ENCODE measurements around the gene CTTNBP2.
"Not testable (repeated sequence)": the region's sequence is repeated elsewhere in the genome, so short reads cannot be mapped to it uniquely, and the experiment has no call there.

The CTTNBP2 gene

GRCh38 chr7:117731455-117731854 is 141.8 kb downstream of the CTTNBP2 start:
- DNase-seq (ENCODE audit: low spot score), result no peak

DNA sequence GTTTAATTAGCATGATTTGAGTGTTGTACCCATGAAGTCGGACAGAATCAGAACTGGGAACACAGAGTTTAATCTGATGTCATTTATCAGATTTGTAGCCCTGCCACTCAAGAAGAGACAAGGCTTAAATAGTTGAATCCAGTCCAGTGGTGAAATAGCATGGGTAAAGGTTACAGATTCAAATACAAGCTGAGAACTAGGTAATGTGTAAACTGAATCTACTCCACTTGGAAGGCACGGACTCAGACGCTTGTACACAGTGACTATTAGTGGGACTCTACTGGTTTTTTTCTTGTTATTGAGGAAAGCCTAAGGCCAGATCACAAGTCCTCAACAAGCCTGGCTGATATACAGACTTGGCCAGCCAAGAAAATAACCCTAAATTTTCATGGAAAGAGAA is 142.9 kb downstream of the CTTNBP2 start:
- no peak for DNase-seq (ENCODE audit: low spot score)

- DNase-seq (ENCODE audit: low spot score), result no peak
These were observed 144.2 kb downstream of the CTTNBP2 start for GRCh38 chr7:117728890-117729624.

GRCh38 chr7:117724898-117725297 is 148.3 kb downstream of the CTTNBP2 start:
- no peak for DNase-seq (ENCODE audit: low spot score)

DNA sequence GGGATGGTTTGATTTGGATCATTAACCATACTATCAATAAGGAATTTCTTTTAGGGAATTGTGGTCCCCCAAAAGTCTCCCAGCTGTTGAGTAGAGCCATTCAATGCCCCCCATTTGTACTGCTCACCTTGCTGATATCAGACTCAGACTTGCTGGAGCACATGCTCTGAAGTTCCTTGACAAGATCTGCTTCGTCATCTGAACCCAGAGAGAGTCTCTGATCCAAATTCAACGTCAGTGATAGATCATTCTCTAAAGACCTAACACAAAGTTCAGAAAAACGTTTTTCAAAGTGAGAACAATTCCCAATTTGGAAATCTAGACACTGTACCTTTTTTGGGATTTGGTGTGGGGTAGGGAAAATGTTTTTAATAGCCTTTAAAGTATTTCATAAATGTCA is 153.9 kb downstream of the CTTNBP2 start:
- DNase-seq (ENCODE audit: low spot score), result no peak

- DNase-seq (ENCODE audit: low spot score), result no peak
These were observed 155.0 kb downstream of the CTTNBP2 start for GRCh38 chr7:117718116-117718835.

DNA sequence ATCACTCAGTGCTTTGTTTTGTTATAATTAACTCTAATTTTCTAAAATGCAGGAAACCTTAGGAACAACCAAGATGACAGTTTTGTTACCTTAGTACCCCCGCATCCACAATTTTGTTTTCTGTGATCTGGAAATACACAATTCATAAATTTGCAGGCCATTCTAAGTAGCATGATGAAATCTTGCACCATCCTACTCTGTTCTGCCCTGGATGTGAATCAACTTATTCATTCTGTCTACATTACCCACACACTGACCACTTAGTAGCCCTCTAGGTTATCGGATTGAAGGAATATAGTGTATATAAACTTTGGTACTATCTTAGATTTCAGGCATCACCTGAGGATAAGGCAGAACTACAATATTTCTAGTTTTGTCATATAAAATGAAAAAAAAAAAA is 155.9 kb downstream of the CTTNBP2 start:
- no peak for DNase-seq (ENCODE audit: low spot score)

DNA sequence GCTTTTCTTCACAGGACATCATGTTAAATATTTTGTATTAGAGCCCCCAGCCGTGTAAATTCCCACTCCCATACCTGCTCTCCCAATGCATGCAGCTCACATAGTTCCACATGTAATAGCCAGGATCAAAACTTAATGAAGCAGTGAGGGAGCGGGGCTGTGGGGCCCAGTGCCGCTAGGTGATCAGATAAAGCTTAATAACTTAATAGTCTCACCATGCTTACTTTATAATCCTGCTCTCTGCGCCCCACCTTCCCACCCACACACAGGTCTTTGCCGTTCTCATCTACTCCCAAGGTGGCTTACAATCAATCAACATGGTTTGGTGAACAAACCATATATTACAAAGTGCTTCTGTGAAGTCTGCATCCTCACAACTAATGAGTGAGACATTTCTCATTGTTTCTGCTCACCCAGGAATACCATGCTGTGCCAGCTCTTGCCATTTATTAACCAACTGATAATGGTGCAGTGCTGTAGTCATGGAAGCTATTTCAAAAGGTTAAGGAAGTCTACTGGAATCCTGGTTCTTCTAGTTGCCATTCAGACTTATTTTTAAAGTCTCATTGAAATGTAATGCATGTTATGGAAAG is 156.4 kb downstream of the CTTNBP2 start:
- no peak for DNase-seq (ENCODE audit: low spot score)

DNA sequence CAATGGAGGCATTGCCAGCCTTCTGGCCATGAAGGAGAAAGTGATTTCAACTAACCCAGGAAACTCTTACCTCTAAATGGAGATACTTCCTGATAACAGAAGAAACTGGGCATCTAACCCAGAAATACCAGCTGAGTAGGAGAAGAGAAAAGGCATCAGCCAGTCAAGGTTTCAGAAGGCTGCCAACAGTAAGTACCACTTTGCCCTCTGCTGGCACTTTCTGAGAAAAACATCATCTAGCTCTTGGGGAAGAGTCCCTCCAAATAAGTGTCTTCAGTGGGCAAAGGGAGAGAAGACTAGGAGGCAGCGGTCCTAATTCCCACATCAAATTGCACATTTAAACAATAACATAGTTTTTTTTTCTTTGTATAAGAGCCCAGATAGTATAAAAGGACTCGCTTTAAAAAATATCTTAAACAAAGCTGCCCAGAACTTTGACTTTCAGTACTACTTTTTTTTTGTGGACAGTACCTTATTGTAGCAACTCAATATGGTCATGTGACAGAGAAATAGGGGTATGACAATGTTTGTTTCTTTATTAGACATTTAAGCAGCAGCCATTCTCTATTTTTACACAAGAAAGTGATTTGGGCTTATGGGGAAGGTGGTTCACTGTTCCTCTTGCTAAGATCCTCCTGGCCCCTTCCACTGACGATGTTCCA is 157.3 kb downstream of the CTTNBP2 start:
- peak; percentile 5 for DNase-seq (ENCODE audit: low spot score)

DNA sequence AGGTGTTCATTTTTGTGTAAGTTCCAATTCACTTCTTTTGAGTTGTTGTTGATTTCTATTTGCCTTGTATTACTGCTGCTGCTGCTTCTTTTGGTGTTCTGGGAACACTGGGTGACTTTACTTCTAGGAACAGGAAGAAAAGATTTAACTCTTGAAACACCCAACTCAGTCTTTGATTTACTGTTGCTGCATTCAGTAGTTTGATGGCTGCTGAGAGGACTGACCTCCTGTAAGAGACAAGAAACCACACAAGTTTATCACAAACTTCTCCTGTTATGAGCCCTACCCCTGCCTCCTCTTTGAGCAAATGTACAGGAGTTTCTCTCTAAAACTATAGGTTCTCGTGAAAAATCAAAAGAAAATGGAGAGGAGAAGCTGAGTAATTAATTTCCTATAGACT is 161.7 kb downstream of the CTTNBP2 start:
- no peak for DNase-seq (ENCODE audit: low spot score)

DNA sequence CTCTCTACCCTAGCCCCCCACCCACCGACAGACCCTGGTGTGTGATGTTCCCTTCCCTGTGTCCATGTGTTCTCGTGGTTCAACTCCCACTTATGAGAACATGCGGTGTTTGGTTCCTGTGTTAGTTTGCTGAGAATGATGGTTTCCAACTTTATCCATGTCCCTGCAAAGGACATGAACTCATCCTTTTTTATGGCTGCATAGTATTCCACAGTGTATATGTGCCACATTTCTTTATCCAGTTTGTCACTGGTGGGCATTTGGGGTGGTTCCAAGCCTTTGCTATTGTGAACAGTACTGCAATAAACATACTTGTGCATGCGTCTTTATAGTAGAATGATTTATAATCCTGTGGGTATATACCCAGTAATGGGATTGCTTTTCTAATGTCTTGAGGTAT is 165.1 kb downstream of the CTTNBP2 start:
- not testable (repeated sequence) for DNase-seq (ENCODE audit: low spot score)

GRCh38 chr7:117707080-117707479 is 166.2 kb downstream of the CTTNBP2 start:
- DNase-seq (ENCODE audit: low spot score), result no peak

DNA sequence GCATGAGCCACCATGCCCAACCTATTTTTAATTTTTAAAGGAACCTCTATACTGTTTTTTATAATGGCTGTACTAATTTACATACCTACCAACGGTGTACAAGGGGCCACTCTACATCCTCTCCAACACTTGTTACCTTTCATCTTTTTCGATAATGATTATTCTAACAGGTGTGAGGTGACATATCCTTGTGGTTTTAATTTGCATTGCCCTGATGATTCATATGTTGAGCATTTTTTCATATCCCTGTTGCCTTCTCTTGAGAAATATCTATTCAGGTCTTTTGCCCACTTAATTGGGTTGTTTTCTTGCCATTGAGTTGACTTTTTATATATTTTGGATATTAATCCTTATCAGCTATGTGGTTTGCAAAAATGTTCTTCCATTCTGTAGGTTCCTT is 167.0 kb downstream of the CTTNBP2 start:
- no peak for DNase-seq (ENCODE audit: low spot score)

- DNase-seq (ENCODE audit: low spot score), result no peak
These were observed 167.6 kb downstream of the CTTNBP2 start for GRCh38 chr7:117705630-117706029.

- DNase-seq (ENCODE audit: low spot score), result no peak
These were observed 169.2 kb downstream of the CTTNBP2 start for GRCh38 chr7:117704063-117704462.

DNA sequence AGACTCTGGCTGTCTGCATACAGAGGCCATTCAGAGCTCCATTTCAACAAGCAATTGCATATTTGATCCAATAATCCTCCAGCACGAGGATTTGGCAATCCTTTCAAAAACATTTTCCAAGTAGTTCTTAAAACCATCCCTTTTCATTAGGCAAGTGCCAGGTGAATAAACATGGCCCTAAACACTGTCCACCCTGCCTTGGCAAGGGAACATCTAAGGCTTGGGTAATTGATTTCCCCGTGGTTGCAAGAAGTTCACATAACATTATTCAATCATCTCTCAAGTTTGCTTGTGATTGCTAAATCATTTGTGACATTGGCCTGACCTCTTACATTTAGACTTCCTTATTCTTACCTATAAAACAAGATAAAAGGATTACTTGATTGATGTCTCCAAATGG is 175.2 kb downstream of the CTTNBP2 start:
- DNase-seq (ENCODE audit: low spot score), result no peak

GRCh38 chr7:117692338-117692737 is 180.9 kb downstream of the CTTNBP2 start:
- DNase-seq (ENCODE audit: low spot score), result no peak

- no peak for DNase-seq (ENCODE audit: low spot score)
These were observed 183.1 kb downstream of the CTTNBP2 start for GRCh38 chr7:117690147-117690546.

- DNase-seq (ENCODE audit: low spot score), result no peak
These were observed 183.8 kb downstream of the CTTNBP2 start for GRCh38 chr7:117689406-117689805.

DNA sequence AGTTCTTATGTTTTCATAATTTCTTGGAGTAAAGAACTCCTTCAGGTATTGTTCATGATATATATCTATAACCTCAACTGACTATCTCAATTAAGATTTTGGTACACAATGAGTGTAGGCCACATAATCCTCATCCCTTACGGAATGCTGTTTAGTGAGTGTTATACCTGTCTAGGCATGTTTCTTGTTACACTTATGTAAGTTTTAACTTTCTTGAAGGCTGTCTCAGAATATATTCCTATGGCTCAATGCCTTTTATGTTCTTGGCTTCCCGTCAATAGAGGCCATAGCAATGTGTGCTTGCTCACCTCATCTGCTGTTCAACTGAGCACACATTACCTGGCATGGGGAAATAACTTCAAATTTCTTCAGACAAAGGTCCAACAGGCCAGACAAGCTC is 185.1 kb downstream of the CTTNBP2 start:
- DNase-seq (ENCODE audit: low spot score), result no peak

DNA sequence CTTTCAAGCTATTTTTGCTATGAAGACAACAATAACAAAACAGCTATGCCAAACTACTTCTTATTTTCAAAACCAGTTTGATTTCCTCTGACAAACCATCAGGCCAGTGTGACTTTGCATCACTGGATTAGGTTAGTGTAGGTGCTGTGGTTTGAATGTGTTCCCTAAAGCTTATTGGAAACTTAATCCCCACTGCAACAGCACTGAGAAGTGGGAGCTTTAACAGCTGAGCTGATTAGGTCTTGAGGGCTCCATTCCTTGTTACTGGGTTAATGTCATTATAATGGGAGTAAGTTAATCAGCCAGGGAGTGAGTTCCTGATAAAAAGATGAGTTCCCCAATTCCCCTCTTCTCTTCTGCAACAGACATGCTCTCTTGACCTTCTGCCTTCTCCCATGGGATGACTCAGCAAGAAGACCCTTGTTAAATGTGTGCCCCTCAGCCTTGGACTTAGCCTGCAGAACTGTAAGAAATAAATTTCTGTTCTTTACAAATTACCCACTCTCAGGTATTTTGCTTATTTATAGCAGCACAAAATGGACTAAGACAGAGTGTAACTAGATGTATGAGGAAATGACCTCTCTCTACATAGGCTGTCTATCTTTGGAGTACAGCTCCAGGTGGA is 186.8 kb downstream of the CTTNBP2 start:
- no peak for DNase-seq (ENCODE audit: low spot score)

DNA sequence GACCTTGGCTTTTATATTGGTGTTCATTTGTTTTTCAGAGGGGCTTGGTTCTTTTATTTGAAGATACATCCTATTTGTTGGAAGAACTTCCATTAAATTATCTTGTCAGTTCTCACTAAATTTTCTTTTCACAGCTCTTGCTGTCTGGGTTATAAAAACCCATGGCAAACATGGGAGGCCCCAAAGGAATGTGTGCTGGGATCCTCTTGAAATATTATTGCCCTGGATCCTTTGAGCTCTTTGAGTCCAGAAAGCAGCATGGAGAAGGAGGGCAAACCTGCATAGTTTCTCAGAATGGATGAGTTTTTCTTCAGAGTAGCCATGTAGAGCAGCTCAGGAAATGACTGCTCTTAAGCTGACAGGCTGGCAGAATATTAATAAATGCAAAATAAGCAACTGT is 187.4 kb downstream of the CTTNBP2 start:
- DNase-seq (ENCODE audit: low spot score), result no peak

All from hematopoietic multipotent progenitor cell treated with erythropoietin and hydrocortisone succinate and interleukin-3 and kit ligand, for 15 days (in vitro differentiated cells).